Measurements from ENCODE around the gene FKBP14.

GRCh38 chr7:29995652-29996051 lies 30.9 kb downstream of the FKBP14 start:
- TF ChIP-seq, protein P1, sequence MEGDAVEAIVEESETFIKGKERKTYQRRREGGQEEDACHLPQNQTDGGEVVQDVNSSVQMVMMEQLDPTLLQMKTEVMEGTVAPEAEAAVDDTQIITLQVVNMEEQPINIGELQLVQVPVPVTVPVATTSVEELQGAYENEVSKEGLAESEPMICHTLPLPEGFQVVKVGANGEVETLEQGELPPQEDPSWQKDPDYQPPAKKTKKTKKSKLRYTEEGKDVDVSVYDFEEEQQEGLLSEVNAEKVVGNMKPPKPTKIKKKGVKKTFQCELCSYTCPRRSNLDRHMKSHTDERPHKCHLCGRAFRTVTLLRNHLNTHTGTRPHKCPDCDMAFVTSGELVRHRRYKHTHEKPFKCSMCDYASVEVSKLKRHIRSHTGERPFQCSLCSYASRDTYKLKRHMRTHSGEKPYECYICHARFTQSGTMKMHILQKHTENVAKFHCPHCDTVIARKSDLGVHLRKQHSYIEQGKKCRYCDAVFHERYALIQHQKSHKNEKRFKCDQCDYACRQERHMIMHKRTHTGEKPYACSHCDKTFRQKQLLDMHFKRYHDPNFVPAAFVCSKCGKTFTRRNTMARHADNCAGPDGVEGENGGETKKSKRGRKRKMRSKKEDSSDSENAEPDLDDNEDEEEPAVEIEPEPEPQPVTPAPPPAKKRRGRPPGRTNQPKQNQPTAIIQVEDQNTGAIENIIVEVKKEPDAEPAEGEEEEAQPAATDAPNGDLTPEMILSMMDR (IDR thresholded peaks at IDR 0.05): no peak
- no peak for TF ChIP-seq POLR2A (IDR thresholded peaks at IDR 0.05)

Measured in body of pancreas (tissue), 4 donors.